GM23338 (cell line): ENCODE results near the gene RS1. TPM values are rescaled to one million over a fixed set of nuclear protein-coding genes. Genes with fewer than 3 reads are reported as not detected.

Source experiments
- ATAC-seq: fragments of 200-7000 bp; cut with Tn5 transposase; 3 replicates; pipeline ENCODE4 v1.9.1; 2020
- DNase-seq: peaks from one replicate; pipeline ENCODE4 v3.0.0-alpha.2; 2015; ENCODE audit warnings: low spot score
- H2AFZ ChIP-seq: fragments of 200-600 bp; sonication (generic); 2 replicates; pipeline ENCODE4 v1.8.0; 2016; ENCODE audit warnings: antibody characterized with exemption, mild to moderate bottlenecking, moderate library complexity
- H3F3A ChIP-seq: fragments of 200-600 bp; sonication (generic); replicated peaks from 2 replicates; pipeline ENCODE4 v1.8.0; 2017; ENCODE audit warnings: antibody characterized with exemption, mixed run types, low read depth
- H3K27ac ChIP-seq: fragments of 200-600 bp; sonication (generic); 2 replicates; pipeline ENCODE4 v1.6.1; 2016; ENCODE audit warnings: low read depth
- H3K27me3 ChIP-seq: fragments of 200-600 bp; sonication (generic); 2 replicates; pipeline ENCODE4 v1.8.0; 2016; ENCODE audit warnings: mild to moderate bottlenecking, mixed run types, moderate library complexity; ENCODE audit not compliant: insufficient read depth
- H3K36me3 ChIP-seq: fragments of 200-600 bp; sonication (generic); 2 replicates; pipeline ENCODE4 v1.8.0; 2016; ENCODE audit warnings: mild to moderate bottlenecking; ENCODE audit not compliant: insufficient read depth
- H3K4me1 ChIP-seq: fragments of 200-600 bp; sonication (generic); 2 replicates; pipeline ENCODE4 v1.8.0; 2016; ENCODE audit warnings: mild to moderate bottlenecking, moderate library complexity; ENCODE audit not compliant: insufficient read depth
- H3K4me2 ChIP-seq: fragments of 200-600 bp; sonication (generic); 2 replicates; pipeline ENCODE4 v1.7.1; 2017; ENCODE audit warnings: mixed run types
- H3K4me3 ChIP-seq: fragments of 200-600 bp; sonication (generic); 2 replicates; pipeline ENCODE4 v1.6.1; 2016; ENCODE audit warnings: mixed run types
- H3K79me2 ChIP-seq: fragments of 200-600 bp; sonication (generic); replicated peaks from 2 replicates; pipeline ENCODE4 v1.8.0; 2017; ENCODE audit warnings: mild to moderate bottlenecking; ENCODE audit not compliant: insufficient read depth
- H3K9me2 ChIP-seq: fragments of 200-600 bp; sonication (generic); 2 replicates; pipeline ENCODE4 v1.8.0; 2017; ENCODE audit not compliant: insufficient read depth
- H4K20me1 ChIP-seq: fragments of 200-600 bp; sonication (generic); replicated peaks from 2 replicates; pipeline ENCODE4 v1.8.0; 2017; ENCODE audit warnings: mild to moderate bottlenecking; ENCODE audit not compliant: insufficient read depth
- H3K27ac Mint-ChIP-seq: 2 replicates; pipeline ENCODE4 v1.8.0; 2020; ENCODE audit warnings: inconsistent platforms, mild to moderate bottlenecking, moderate library complexity, mixed read lengths
- H3K27me3 Mint-ChIP-seq: 3 replicates; pipeline ENCODE4 v1.8.0; 2022; ENCODE audit warnings: low read depth, mild to moderate bottlenecking, moderate library complexity, mixed read lengths, inconsistent platforms; ENCODE audit not compliant: insufficient read depth, poor library complexity
- H3K36me3 Mint-ChIP-seq: 3 replicates; pipeline ENCODE4 v1.8.0; 2021; ENCODE audit warnings: low read depth, mild to moderate bottlenecking, inconsistent platforms, moderate library complexity, mixed read lengths
- H3K4me1 Mint-ChIP-seq: 3 replicates; pipeline ENCODE4 v1.8.0; 2020; ENCODE audit warnings: mild to moderate bottlenecking, inconsistent platforms, mixed read lengths
- H3K4me3 Mint-ChIP-seq: 3 replicates; pipeline ENCODE4 v1.8.0; 2021; ENCODE audit warnings: moderate library complexity, mild to moderate bottlenecking, inconsistent platforms, mixed read lengths
- H3K9me3 Mint-ChIP-seq: 3 replicates; pipeline ENCODE4 v1.8.0; 2020; ENCODE audit warnings: moderate library complexity, mild to moderate bottlenecking, inconsistent platforms, mixed read lengths
- CTCF ChIP-seq, 2 experiments: fragments of 200-600 bp in 1 of 2; sonication (generic) in 1 of 2; conservative IDR thresholded peaks; 2 replicates each; pipeline versions ENCODE4 v1.5.1 to v1.6.1; 2016 to 2017; ENCODE audit warnings: antibody characterized with exemption in 2 of 2, low read depth in 2 of 2, mild to moderate bottlenecking in 2 of 2, moderate library complexity in 1 of 2
- EZH2 ChIP-seq: fragments of 200-600 bp; sonication (generic); IDR thresholded peaks from one replicate; pipeline ENCODE4 v1.8.0; 2017; ENCODE audit warnings: antibody characterized with exemption, mild to moderate bottlenecking, low read depth; ENCODE audit not compliant: unreplicated experiment
- EZH2phosphoT487 ChIP-seq: fragments of 200-600 bp; sonication (generic); IDR thresholded peaks from one replicate; pipeline ENCODE4 v1.8.1; 2018; ENCODE audit warnings: antibody characterized with exemption; ENCODE audit not compliant: unreplicated experiment
- JUNB ChIP-seq: IDR thresholded peaks from one replicate; pipeline ENCODE4 v1.6.1; 2016; ENCODE audit warnings: antibody characterized with exemption; ENCODE audit not compliant: unreplicated experiment
- POLR2AphosphoS5 ChIP-seq: IDR thresholded peaks from 2 replicates; pipeline ENCODE4 v1.6.1; 2016; ENCODE audit warnings: antibody characterized with exemption, low read depth
- STAT1 ChIP-seq: IDR thresholded peaks from one replicate; pipeline ENCODE4 v1.6.1; 2016; ENCODE audit warnings: antibody characterized with exemption; ENCODE audit not compliant: unreplicated experiment
- ZNF331 ChIP-seq: fragments of 250-450 bp; sonication (Bioruptor Pico); IDR thresholded peaks from 2 replicates; pipeline ENCODE4 v1.5.0; 2020; ENCODE audit warnings: low read depth, mild to moderate bottlenecking, moderate library complexity
- ZNF462 ChIP-seq: fragments of 250-450 bp; sonication (Bioruptor Pico); IDR thresholded peaks from 2 replicates; pipeline ENCODE4 v1.5.0; 2020; ENCODE audit warnings: mild to moderate bottlenecking, moderate library complexity
- polyA plus RNA-seq: library from polyadenylated mRNA; unstranded; fragments of >200 nt; fragmentation: Nextera tagmentation; extraction: Ambion mirVana; gene quantifications from 2 replicates; pipeline ENCODE4 v1.2.1, GENCODE V29; 2016
- total RNA-seq: library from RNA; depleted of rRNA; stranded (reverse); fragments of >200 nt; shearing (Covaris generic); gene quantifications from 2 replicates; pipeline ENCODE4 v1.2.3, GENCODE V29; 2014

RS1 gene
- total and polyA plus RNA-seq, 2 experiments from 2014 or later: not detected

- no peak overlapping the region for H3K4me3 Mint-ChIP-seq
- no peak overlapping the region for H3K4me2 ChIP-seq
- H3K4me3 ChIP-seq: no peak overlapping the region
- DNase-seq (no peak), ATAC-seq (no peak)
- peaks cover 13% of the 10 kb centered on the region; the same call in 2 of the 3 replicates for H3K36me3 Mint-ChIP-seq
- H3K79me2 ChIP-seq: no peaks in the 10 kb centered on the region
- H2AFZ ChIP-seq: no peak overlapping the region
- no peaks in the 10 kb centered on the region for H3K27me3 ChIP-seq
- no peaks in the 10 kb centered on the region for H3K27me3 Mint-ChIP-seq
- no peaks in the 10 kb centered on the region for H3K4me1 Mint-ChIP-seq
- no peaks in the 10 kb centered on the region for H3F3A ChIP-seq
- TF ChIP-seq EZH2phosphoT487 (no peak), ZNF331 (CRISPR knock-in tag) (no peak), JUNB (no peak), STAT1 (no peak)
- no peaks in the 10 kb centered on the region for H3K9me3 Mint-ChIP-seq
- H3K27ac ChIP-seq: no peak overlapping the region
- no peaks in the 10 kb centered on the region for H3K4me1 ChIP-seq
- H4K20me1 ChIP-seq: no peaks in the 10 kb centered on the region
- no peaks in the 10 kb centered on the region; the same call in 1 of the 2 replicates for H3K36me3 ChIP-seq
- H3K9me2 ChIP-seq: no peaks in the 10 kb centered on the region
- H3K27ac Mint-ChIP-seq: no peak overlapping the region
Observed at GRCh38 chrX:18594079-18594478, 77.8 kb downstream of the RS1 start.

GRCh38 chrX:18591834-18592233 is 80.1 kb downstream of the RS1 start:
- H3K27me3 ChIP-seq: no peaks in the 10 kb centered on the region
- H3K36me3 Mint-ChIP-seq: peaks cover 16% of the 10 kb centered on the region; the same call in 2 of the 3 replicates
- H2AFZ ChIP-seq: no peak overlapping the region
- H3K4me3 Mint-ChIP-seq: no peak overlapping the region
- no peaks in the 10 kb centered on the region for H3K4me1 Mint-ChIP-seq
- no peaks in the 10 kb centered on the region for H3K9me2 ChIP-seq
- TF ChIP-seq ZNF331 (CRISPR knock-in tag) (no peak), CTCF (conservative IDR thresholded peaks at IDR 0.05; ENCODE audit: low read depth in 2 of 2) (no peak), POLR2AphosphoS5 (no peak), EZH2 (no peak), ZNF462 (no peak), JUNB (no peak)
- H3K79me2 ChIP-seq: no peaks in the 10 kb centered on the region
- no peak overlapping the region for H3K4me2 ChIP-seq
- no peaks in the 10 kb centered on the region for H3F3A ChIP-seq
- H3K36me3 ChIP-seq: no peaks in the 10 kb centered on the region; the same call in 1 of the 2 replicates
- H4K20me1 ChIP-seq: no peaks in the 10 kb centered on the region
- ATAC-seq (no peak), DNase-seq (no peak)
- no peaks in the 10 kb centered on the region for H3K4me1 ChIP-seq
- no peak overlapping the region for H3K4me3 ChIP-seq
- H3K9me3 Mint-ChIP-seq: no peaks in the 10 kb centered on the region
- no peak overlapping the region for H3K27ac ChIP-seq
- H3K27ac Mint-ChIP-seq: no peak overlapping the region
- no peaks in the 10 kb centered on the region for H3K27me3 Mint-ChIP-seq
